Measurements from ENCODE around the gene ESRRG. TPM values are rescaled to one million over a fixed set of nuclear protein-coding genes. Genes with fewer than 3 reads are reported as not detected.

ESRRG gene
- total and polyA plus RNA-seq, 2 donors (not counting 1 experiment from before 2014, with no cell fraction given): 0.15 to 0.83 TPM

- no peaks in the 10 kb centered on the region for H3K4me1 ChIP-seq (ENCODE audit: control insufficient read depth, extremely low read depth, insufficient read depth, low read length)
- no peak for TF ChIP-seq EZH2 (IDR thresholded peaks at IDR 0.05; ENCODE audit: low read length, missing control alignments)
- TF ChIP-seq CTCF (conservative IDR thresholded peaks at IDR 0.05 in 1 of 2, IDR thresholded peaks at IDR 0.05 in 1 of 2; ENCODE audit: low read depth in 1 of 2, low read length in 2 of 2): no peak
- no peaks in the 10 kb centered on the region for H3K27me3 ChIP-seq (ENCODE audit: control insufficient read depth, insufficient read depth, low read length)
- no peak overlapping the region for H2AFZ ChIP-seq (ENCODE audit: low read length)
- H3K4me2 ChIP-seq (ENCODE audit: extremely low read depth, insufficient read depth, low read length): peak overlapping the region; percentile 7
- H3K36me3 ChIP-seq (ENCODE audit: control insufficient read depth, insufficient read depth, low read length): no peaks in the 10 kb centered on the region
- no peak overlapping the region for H3K27ac ChIP-seq (ENCODE audit: insufficient read depth, low read length)
- H4K20me1 ChIP-seq (ENCODE audit: control insufficient read depth, extremely low read depth, insufficient read depth, low read length): no peaks in the 10 kb centered on the region
- peak; percentile 42 to 90 for DNase-seq (ENCODE audit: low read depth in 2 of 2)
- H3K79me2 ChIP-seq (ENCODE audit: control insufficient read depth, insufficient read depth, low read length): no peaks in the 10 kb centered on the region
- peak overlapping the region in 2 of 4 experiments; percentile 17 to 39 for H3K4me3 ChIP-seq (replicated peaks in 1 of 4; ENCODE audit: control extremely low read depth in 1 of 4, insufficient read depth in 1 of 4, low read depth in 3 of 4, low read length in 4 of 4)
- no peaks in the 10 kb centered on the region for H3K9me3 ChIP-seq (ENCODE audit: control insufficient read depth, insufficient read depth, low read depth, low read length)
- no peak overlapping the region for H3K9ac ChIP-seq (ENCODE audit: insufficient read depth, low read length)
These were observed 199.6 kb downstream of the ESRRG start for GRCh38 chr1:216523449-216524190.

- Histone ChIP-seq H3K79me2 (ENCODE audit: control insufficient read depth, insufficient read depth, low read length) (no peaks in the 10 kb centered on the region), H3K9ac (ENCODE audit: insufficient read depth, low read length) (no peak overlapping the region), H3K36me3 (ENCODE audit: control insufficient read depth, insufficient read depth, low read length) (no peaks in the 10 kb centered on the region), H4K20me1 (ENCODE audit: control insufficient read depth, extremely low read depth, insufficient read depth, low read length) (no peaks in the 10 kb centered on the region), H3K4me3 (replicated peaks in 1 of 4; ENCODE audit: control extremely low read depth in 1 of 4, insufficient read depth in 1 of 4, low read depth in 3 of 4, low read length in 4 of 4) (no peak overlapping the region), H3K4me1 (ENCODE audit: control insufficient read depth, extremely low read depth, insufficient read depth, low read length) (no peaks in the 10 kb centered on the region), H3K27me3 (ENCODE audit: control insufficient read depth, insufficient read depth, low read length) (no peaks in the 10 kb centered on the region), H3K4me2 (ENCODE audit: extremely low read depth, insufficient read depth, low read length) (no peak overlapping the region), H3K27ac (ENCODE audit: insufficient read depth, low read length) (no peak overlapping the region), H3K9me3 (ENCODE audit: control insufficient read depth, insufficient read depth, low read depth, low read length) (no peaks in the 10 kb centered on the region), H2AFZ (ENCODE audit: low read length) (no peak overlapping the region)
- no peak for TF ChIP-seq EZH2 (IDR thresholded peaks at IDR 0.05; ENCODE audit: low read length, missing control alignments)
- no peak for TF ChIP-seq CTCF (conservative IDR thresholded peaks at IDR 0.05 in 1 of 2, IDR thresholded peaks at IDR 0.05 in 1 of 2; ENCODE audit: low read depth in 1 of 2, low read length in 2 of 2)
- DNase-seq (ENCODE audit: low read depth in 2 of 2): no peak
These were observed 200.2 kb downstream of the ESRRG start for GRCh38 chr1:216523043-216523442.

- no peaks in the 10 kb centered on the region for H4K20me1 ChIP-seq (ENCODE audit: control insufficient read depth, extremely low read depth, insufficient read depth, low read length)
- H3K4me2 ChIP-seq (ENCODE audit: extremely low read depth, insufficient read depth, low read length): no peak overlapping the region
- no peaks in the 10 kb centered on the region for H3K9me3 ChIP-seq (ENCODE audit: control insufficient read depth, insufficient read depth, low read depth, low read length)
- no peak overlapping the region for H3K4me3 ChIP-seq (replicated peaks in 1 of 4; ENCODE audit: control extremely low read depth in 1 of 4, insufficient read depth in 1 of 4, low read depth in 3 of 4, low read length in 4 of 4)
- no peak for TF ChIP-seq CTCF (conservative IDR thresholded peaks at IDR 0.05 in 1 of 2, IDR thresholded peaks at IDR 0.05 in 1 of 2; ENCODE audit: low read depth in 1 of 2, low read length in 2 of 2)
- TF ChIP-seq EZH2 (IDR thresholded peaks at IDR 0.05; ENCODE audit: low read length, missing control alignments): no peak
- H3K36me3 ChIP-seq (ENCODE audit: control insufficient read depth, insufficient read depth, low read length): no peaks in the 10 kb centered on the region
- no peak for DNase-seq (ENCODE audit: low read depth in 2 of 2)
- no peak overlapping the region for H2AFZ ChIP-seq (ENCODE audit: low read length)
- H3K4me1 ChIP-seq (ENCODE audit: control insufficient read depth, extremely low read depth, insufficient read depth, low read length): no peaks in the 10 kb centered on the region
- no peaks in the 10 kb centered on the region for H3K79me2 ChIP-seq (ENCODE audit: control insufficient read depth, insufficient read depth, low read length)
- no peaks in the 10 kb centered on the region for H3K27me3 ChIP-seq (ENCODE audit: control insufficient read depth, insufficient read depth, low read length)
- H3K9ac ChIP-seq (ENCODE audit: insufficient read depth, low read length): no peak overlapping the region
- H3K27ac ChIP-seq (ENCODE audit: insufficient read depth, low read length): no peak overlapping the region
These were observed 201.8 kb downstream of the ESRRG start for GRCh38 chr1:216521477-216521876.

Data from fibroblast of lung (primary cell).